Activated T-cell treated with anti-CD3 and anti-CD28 coated beads for 4 hours (primary cell): ENCODE results near the gene NR5A2.
"Not testable (repeated sequence)": the region's sequence is repeated elsewhere in the genome, so short reads cannot be mapped to it uniquely, and the experiment has no call there.

Experiments
- DNase-seq: peaks from one replicate; pipeline ENCODE4 v3.0.0-alpha.2; 2020

Gene NR5A2

GRCh38 chr1:200166411-200166810 is 138.9 kb downstream of the NR5A2 start:
- no peak for DNase-seq

- no peak for DNase-seq
Observed at GRCh38 chr1:200168926-200169325, 141.4 kb downstream of the NR5A2 start.

- DNase-seq = no peak
Observed at GRCh38 chr1:200172311-200172710, 144.8 kb downstream of the NR5A2 start.

GRCh38 chr1:200173097-200173618 is 145.6 kb downstream of the NR5A2 start:
- no peak for DNase-seq

- no peak for DNase-seq
Observed at GRCh38 chr1:200174525-200175295, 147.2 kb downstream of the NR5A2 start.

GRCh38 chr1:200176181-200176580 is 148.7 kb downstream of the NR5A2 start:
- DNase-seq = no peak

- DNase-seq = no peak
Observed at GRCh38 chr1:200176798-200177197, 149.3 kb downstream of the NR5A2 start.

GRCh38 chr1:200178340-200178739 is 150.8 kb downstream of the NR5A2 start:
- no peak for DNase-seq

- no peak for DNase-seq
Observed at GRCh38 chr1:200179126-200179780, 151.7 kb downstream of the NR5A2 start.

GRCh38 chr1:200179781-200180160 is 152.3 kb downstream of the NR5A2 start:
- no peak for DNase-seq

GRCh38 chr1:200180821-200181220 is 153.3 kb downstream of the NR5A2 start:
- DNase-seq = no peak

- DNase-seq = no peak
Observed at GRCh38 chr1:200181861-200182260, 154.4 kb downstream of the NR5A2 start.

- no peak for DNase-seq
Observed at GRCh38 chr1:200182701-200183100, 155.2 kb downstream of the NR5A2 start.

- DNase-seq = no peak
Observed at GRCh38 chr1:200183637-200184036, 156.1 kb downstream of the NR5A2 start.

GRCh38 chr1:200184196-200184595 is 156.7 kb downstream of the NR5A2 start:
- DNase-seq = no peak

GRCh38 chr1:200185191-200185590 is 157.7 kb downstream of the NR5A2 start:
- not testable (repeated sequence) for DNase-seq

- not testable (repeated sequence) for DNase-seq
Observed at GRCh38 chr1:200187332-200187731, 159.8 kb downstream of the NR5A2 start.

- no peak for DNase-seq
Observed at GRCh38 chr1:200191993-200192392, 164.5 kb downstream of the NR5A2 start.

- no peak for DNase-seq
Observed at GRCh38 chr1:200194477-200194876, 167.0 kb downstream of the NR5A2 start.

- no peak for DNase-seq
Observed at GRCh38 chr1:200198236-200198635, 170.7 kb downstream of the NR5A2 start.

GRCh38 chr1:200205216-200205995 is 177.9 kb downstream of the NR5A2 start:
- DNase-seq = no peak

GRCh38 chr1:200206340-200206739 is 178.8 kb downstream of the NR5A2 start:
- DNase-seq = no peak

- no peak for DNase-seq
Observed at GRCh38 chr1:200206761-200207160, 179.3 kb downstream of the NR5A2 start.
